RPMI8226 (cell line): ENCODE measurements around the gene WDR1.

Experiments
- DNase-seq: peaks from one replicate; pipeline ENCODE4 v3.0.0-alpha.2; 2015

WDR1 gene

GRCh38 chr4:10066206-10066605 lies 50.4 kb downstream of the WDR1 start:
- DNase-seq: no peak

DNA sequence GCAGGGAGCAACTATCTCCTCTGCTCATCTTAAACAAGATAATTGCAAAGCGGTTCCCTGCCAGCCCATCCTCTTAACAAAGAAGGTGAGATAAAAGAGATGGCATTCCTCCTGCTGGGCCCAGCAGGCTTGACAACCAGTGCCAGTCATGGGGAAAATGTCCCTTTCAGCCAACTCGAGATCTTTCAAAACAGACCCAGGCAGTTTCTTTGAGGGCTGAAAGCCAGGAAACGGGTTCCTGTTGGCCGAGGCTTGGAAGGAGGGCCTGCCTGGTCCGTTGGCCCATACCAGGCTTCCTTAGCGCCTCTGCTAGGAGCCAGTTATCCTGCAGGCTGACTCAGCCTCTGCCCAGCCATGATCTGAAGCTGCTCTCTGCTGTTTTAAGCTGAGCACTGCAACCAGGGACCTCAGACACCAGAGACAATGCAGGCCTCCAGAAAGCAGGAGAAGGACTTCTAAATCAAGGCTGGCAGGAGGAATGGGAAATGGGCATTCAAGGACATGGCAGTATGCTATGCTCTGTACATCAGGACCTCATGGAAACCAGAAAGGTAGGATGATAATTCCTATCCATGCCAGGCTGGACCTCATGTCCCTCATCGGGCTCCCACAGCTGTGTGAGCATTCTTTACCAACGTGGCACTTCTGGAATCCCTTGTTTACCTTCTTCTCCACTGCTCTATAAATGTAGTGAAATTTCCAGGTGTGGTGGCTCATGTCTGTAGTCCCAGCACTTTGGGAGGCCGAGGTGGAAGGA lies 52.9 kb downstream of the WDR1 start:
- peak; percentile 7 for DNase-seq

GRCh38 chr4:10061650-10062415 lies 54.8 kb downstream of the WDR1 start:
- DNase-seq: no peak

GRCh38 chr4:10058371-10058770 lies 58.2 kb downstream of the WDR1 start:
- DNase-seq: no peak

- no peak for DNase-seq
These were observed 59.6 kb downstream of the WDR1 start for GRCh38 chr4:10057023-10057395.

- DNase-seq: no peak
These were observed 60.1 kb downstream of the WDR1 start for GRCh38 chr4:10056334-10057022.

- no peak for DNase-seq
These were observed 60.7 kb downstream of the WDR1 start for GRCh38 chr4:10055871-10056270.

- DNase-seq: no peak
These were observed 62.0 kb downstream of the WDR1 start for GRCh38 chr4:10054571-10055041.

- no peak for DNase-seq
These were observed 62.8 kb downstream of the WDR1 start for GRCh38 chr4:10053635-10054453.

GRCh38 chr4:10051517-10052135 lies 65.0 kb downstream of the WDR1 start:
- no peak for DNase-seq

DNA sequence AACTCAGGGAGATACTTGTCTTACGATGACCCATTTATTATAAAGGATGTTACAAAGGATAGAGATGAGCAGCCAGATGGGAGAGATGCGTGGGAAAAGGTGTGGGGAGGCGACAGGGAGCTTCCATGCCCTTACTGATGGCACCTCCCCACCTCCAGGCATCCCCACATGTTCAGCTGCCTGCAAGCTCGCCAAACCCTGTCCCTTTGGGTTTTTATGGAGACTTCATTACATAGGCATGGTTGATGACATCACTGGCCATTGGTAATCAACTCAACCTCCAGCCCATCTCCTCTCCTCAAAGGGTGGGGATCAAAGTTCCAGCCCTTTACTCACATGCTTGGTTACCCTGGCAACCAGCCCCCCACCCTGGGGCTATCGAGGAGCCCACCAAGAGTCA lies 65.9 kb downstream of the WDR1 start:
- no peak for DNase-seq

GRCh38 chr4:10050261-10050661 lies 66.3 kb downstream of the WDR1 start:
- no peak for DNase-seq

GRCh38 chr4:10048941-10049697 lies 67.5 kb downstream of the WDR1 start:
- DNase-seq: no peak

- DNase-seq: no peak
These were observed 68.6 kb downstream of the WDR1 start for GRCh38 chr4:10047967-10048366.

GRCh38 chr4:10046471-10046870 lies 70.1 kb downstream of the WDR1 start:
- DNase-seq: no peak

DNA sequence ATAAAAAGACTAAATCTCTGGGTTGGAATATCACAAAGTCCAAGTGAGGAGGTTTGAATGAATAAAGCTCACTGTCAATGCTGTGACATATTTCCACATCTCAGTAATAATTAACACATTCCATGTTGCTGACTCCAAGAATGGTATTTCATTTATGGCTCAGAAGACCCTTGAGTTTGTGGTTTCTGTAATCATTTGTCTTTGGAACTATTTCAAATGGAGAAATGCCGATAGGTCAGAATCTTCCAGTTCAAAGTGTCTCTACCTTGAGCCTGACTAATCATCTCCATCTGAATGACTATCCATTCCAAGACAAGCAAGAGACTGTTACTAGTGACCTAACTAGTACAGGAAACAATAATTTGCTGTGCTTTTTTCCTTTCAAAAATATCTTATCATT lies 71.1 kb downstream of the WDR1 start:
- no peak for DNase-seq

- no peak for DNase-seq
These were observed 75.6 kb downstream of the WDR1 start for GRCh38 chr4:10041036-10041435.

DNA sequence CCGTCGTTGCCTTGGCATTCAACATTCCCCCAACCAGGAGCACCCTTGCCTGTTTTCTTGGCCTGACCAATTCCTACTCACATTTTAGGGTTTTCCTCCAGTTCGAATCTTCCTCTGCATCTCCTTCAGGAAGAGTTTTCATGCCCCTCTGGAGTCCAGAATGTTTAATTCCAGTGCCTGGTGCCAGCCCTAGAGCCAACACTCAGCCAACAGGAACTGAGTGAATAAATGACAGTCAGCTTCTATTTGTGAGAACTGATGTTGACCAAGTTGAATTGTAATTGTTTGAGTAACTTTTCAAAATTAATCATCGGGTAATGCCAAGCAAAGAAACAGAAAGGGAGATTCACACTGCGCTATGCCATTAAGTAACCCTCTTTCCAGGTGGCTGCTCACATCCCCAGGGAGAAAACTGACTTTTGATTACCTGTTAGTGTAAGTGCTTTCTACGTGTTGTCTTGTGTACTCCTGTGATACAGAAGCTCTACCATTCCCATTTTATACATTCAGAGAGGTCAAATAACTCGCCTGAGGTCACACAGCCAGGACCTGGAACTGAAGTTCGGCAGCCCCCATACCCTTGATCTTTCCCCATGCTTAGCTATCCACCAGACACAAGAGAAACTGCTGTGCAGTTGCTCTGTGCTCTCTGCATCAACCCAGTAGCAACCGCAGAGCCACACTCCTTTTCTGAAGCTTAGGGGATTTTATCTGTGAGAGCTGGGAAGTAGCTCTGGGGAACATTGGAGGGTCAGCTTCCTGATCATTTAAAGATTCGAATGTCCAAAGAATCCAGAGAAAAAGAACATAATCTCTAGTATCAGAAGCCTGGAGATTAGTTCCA lies 76.3 kb downstream of the WDR1 start:
- no peak for DNase-seq

DNA sequence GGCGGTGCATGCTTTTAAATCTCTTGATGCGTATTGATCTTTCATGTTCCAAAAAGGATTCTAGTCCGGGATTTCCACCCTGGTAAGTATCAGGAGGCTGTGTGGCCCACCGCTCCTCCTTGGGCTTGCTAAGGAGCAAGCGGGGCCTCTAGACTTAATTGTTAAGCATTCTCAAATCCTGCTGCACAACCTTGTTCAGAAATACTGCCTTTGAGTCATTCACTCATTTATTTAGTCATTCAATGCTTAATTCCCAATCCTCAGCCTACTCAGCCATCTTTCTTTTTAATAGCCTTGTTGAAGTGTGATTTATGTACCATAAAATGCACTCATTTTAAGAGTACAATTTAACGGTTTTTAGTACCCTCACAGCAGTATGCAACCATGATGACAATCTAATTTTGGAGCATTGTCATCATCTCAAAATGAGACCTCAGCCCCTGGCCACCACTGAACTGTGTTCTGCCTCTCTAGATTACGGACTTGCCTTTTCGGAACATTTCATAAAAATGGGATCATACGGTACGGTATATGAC lies 79.7 kb downstream of the WDR1 start:
- DNase-seq: no peak

DNA sequence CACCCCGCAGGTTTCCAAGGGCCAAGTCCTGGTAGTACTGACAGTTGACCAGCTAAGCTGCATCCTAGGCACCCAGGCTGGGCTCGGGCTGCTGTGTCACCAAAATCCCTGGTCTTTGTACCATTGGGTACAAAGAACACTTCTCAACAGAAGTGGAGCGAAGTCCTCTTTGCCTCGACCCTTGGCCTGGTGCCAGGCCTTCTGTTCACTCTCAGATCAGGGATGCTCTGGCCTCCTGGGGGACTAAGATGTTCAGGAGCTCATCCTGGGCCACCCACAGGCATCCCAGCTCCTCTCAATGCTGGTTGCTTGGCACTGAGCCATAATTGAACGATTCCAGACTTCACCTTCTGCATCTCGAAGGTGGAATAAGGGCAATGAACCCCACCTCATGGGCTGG lies 81.5 kb downstream of the WDR1 start:
- no peak for DNase-seq
